ENCODE data around the gene CSNK1A1L. TPM values are rescaled to one million over a fixed set of nuclear protein-coding genes. Genes with fewer than 3 reads are reported as not detected.

CSNK1A1L gene
- total and polyA plus RNA-seq, 2 donors (not counting 1 experiment from before 2014, with no cell fraction given): not detected

DNA sequence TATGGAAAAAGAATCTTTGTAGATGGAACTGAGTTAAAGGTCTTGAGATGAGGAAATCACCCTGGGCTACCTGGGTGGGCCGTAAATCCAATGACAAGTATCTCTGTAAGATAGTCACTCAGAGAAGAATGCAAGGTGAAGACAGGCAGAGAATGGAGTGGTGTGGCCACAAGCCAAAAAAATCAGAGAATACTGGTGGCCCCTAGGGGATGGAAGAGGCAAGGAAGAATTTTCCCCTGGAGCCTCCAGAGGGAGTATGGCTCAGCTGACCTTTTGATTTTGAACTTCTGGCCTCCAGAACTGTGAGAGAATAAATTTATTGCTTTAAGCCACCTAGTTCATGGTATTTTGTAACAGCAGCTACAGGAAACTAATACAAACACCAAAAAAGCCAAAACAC, 32.7 kb upstream of the CSNK1A1L start:
- Histone ChIP-seq H3K9me3 (ENCODE audit: control insufficient read depth, insufficient read depth, low read depth, low read length) (no peaks in the 10 kb centered on the region), H3K4me3 (replicated peaks in 1 of 4; ENCODE audit: control extremely low read depth in 1 of 4, insufficient read depth in 1 of 4, low read depth in 3 of 4, low read length in 4 of 4) (no peak overlapping the region), H3K4me2 (ENCODE audit: extremely low read depth, insufficient read depth, low read length) (no peak overlapping the region), H2AFZ (ENCODE audit: low read length) (no peak overlapping the region), H3K36me3 (ENCODE audit: control insufficient read depth, insufficient read depth, low read length) (no peaks in the 10 kb centered on the region), H4K20me1 (ENCODE audit: control insufficient read depth, extremely low read depth, insufficient read depth, low read length) (no peaks in the 10 kb centered on the region), H3K4me1 (ENCODE audit: control insufficient read depth, extremely low read depth, insufficient read depth, low read length) (no peaks in the 10 kb centered on the region), H3K9ac (ENCODE audit: insufficient read depth, low read length) (no peak overlapping the region), H3K27me3 (ENCODE audit: control insufficient read depth, insufficient read depth, low read length) (no peaks in the 10 kb centered on the region), H3K27ac (ENCODE audit: insufficient read depth, low read length) (no peak overlapping the region), H3K79me2 (ENCODE audit: control insufficient read depth, insufficient read depth, low read length) (no peaks in the 10 kb centered on the region)
- TF ChIP-seq EZH2 (IDR thresholded peaks at IDR 0.05; ENCODE audit: low read length, missing control alignments): no peak
- TF ChIP-seq, protein P1, sequence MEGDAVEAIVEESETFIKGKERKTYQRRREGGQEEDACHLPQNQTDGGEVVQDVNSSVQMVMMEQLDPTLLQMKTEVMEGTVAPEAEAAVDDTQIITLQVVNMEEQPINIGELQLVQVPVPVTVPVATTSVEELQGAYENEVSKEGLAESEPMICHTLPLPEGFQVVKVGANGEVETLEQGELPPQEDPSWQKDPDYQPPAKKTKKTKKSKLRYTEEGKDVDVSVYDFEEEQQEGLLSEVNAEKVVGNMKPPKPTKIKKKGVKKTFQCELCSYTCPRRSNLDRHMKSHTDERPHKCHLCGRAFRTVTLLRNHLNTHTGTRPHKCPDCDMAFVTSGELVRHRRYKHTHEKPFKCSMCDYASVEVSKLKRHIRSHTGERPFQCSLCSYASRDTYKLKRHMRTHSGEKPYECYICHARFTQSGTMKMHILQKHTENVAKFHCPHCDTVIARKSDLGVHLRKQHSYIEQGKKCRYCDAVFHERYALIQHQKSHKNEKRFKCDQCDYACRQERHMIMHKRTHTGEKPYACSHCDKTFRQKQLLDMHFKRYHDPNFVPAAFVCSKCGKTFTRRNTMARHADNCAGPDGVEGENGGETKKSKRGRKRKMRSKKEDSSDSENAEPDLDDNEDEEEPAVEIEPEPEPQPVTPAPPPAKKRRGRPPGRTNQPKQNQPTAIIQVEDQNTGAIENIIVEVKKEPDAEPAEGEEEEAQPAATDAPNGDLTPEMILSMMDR (conservative IDR thresholded peaks at IDR 0.05 in 1 of 2, IDR thresholded peaks at IDR 0.05 in 1 of 2; ENCODE audit: low read depth in 1 of 2, low read length in 2 of 2): peak in 1 of 2 donors; percentile 43
- DNase-seq (ENCODE audit: low read depth in 2 of 2): peak in 1 of 2 donors; percentile 10

DNA sequence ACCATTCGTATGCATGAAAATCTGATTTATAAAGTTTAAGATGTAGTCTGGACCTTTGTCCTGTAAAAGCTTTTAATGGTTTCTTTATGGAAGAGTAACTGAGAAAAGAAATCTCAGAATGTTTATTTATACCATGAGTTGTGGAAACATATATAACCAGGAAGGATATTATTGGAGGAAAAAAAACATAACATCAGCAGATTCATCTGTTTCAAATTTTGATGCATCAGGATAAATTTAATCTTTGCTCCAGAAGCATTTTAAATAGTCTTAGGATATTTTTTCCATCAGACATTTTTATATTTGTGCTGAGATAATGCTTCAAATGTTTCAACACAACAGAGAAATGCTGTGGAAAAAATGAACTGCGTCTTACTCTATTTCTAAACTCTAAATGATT, 31.2 kb upstream of the CSNK1A1L start:
- DNase-seq (ENCODE audit: low read depth in 2 of 2): no peak
- no peaks in the 10 kb centered on the region for H3K27me3 ChIP-seq (ENCODE audit: control insufficient read depth, insufficient read depth, low read length)
- no peak overlapping the region for H3K4me3 ChIP-seq (replicated peaks in 1 of 4; ENCODE audit: control extremely low read depth in 1 of 4, insufficient read depth in 1 of 4, low read depth in 3 of 4, low read length in 4 of 4)
- no peaks in the 10 kb centered on the region for H3K79me2 ChIP-seq (ENCODE audit: control insufficient read depth, insufficient read depth, low read length)
- H3K36me3 ChIP-seq (ENCODE audit: control insufficient read depth, insufficient read depth, low read length): no peaks in the 10 kb centered on the region
- no peaks in the 10 kb centered on the region for H3K4me1 ChIP-seq (ENCODE audit: control insufficient read depth, extremely low read depth, insufficient read depth, low read length)
- H2AFZ ChIP-seq (ENCODE audit: low read length): no peak overlapping the region
- H3K4me2 ChIP-seq (ENCODE audit: extremely low read depth, insufficient read depth, low read length): no peak overlapping the region
- H3K9ac ChIP-seq (ENCODE audit: insufficient read depth, low read length): no peak overlapping the region
- H3K27ac ChIP-seq (ENCODE audit: insufficient read depth, low read length): no peak overlapping the region
- TF ChIP-seq, protein P1 (conservative IDR thresholded peaks at IDR 0.05 in 1 of 2, IDR thresholded peaks at IDR 0.05 in 1 of 2; ENCODE audit: low read depth in 1 of 2, low read length in 2 of 2): no peak
- no peak for TF ChIP-seq EZH2 (IDR thresholded peaks at IDR 0.05; ENCODE audit: low read length, missing control alignments)
- no peaks in the 10 kb centered on the region for H4K20me1 ChIP-seq (ENCODE audit: control insufficient read depth, extremely low read depth, insufficient read depth, low read length)
- no peaks in the 10 kb centered on the region for H3K9me3 ChIP-seq (ENCODE audit: control insufficient read depth, insufficient read depth, low read depth, low read length)

DNA sequence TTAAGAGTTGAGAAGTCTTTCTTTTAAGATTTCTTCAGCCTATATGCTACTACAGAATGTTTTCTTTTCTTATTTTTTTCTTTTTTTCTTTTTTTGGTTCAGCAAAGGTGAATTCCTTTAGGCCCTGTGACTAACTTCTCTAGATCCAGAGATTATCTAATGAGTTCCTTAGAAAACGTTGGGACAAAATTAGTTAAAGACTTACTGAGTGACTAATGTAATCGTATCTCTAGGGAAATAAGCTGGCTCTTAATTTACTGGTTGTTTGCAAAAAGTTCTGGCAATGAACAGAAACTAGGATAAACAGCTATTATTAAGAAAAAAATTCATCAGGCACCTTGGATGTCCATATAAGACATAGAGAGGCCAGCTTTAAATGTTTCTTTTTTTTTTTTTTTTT, 30.7 kb upstream of the CSNK1A1L start:
- Histone ChIP-seq H4K20me1 (ENCODE audit: control insufficient read depth, extremely low read depth, insufficient read depth, low read length) (no peaks in the 10 kb centered on the region), H2AFZ (ENCODE audit: low read length) (no peak overlapping the region), H3K9ac (ENCODE audit: insufficient read depth, low read length) (no peak overlapping the region), H3K36me3 (ENCODE audit: control insufficient read depth, insufficient read depth, low read length) (no peaks in the 10 kb centered on the region), H3K4me2 (ENCODE audit: extremely low read depth, insufficient read depth, low read length) (no peak overlapping the region), H3K27ac (ENCODE audit: insufficient read depth, low read length) (no peak overlapping the region), H3K27me3 (ENCODE audit: control insufficient read depth, insufficient read depth, low read length) (no peaks in the 10 kb centered on the region), H3K4me3 (replicated peaks in 1 of 4; ENCODE audit: control extremely low read depth in 1 of 4, insufficient read depth in 1 of 4, low read depth in 3 of 4, low read length in 4 of 4) (no peak overlapping the region), H3K79me2 (ENCODE audit: control insufficient read depth, insufficient read depth, low read length) (no peaks in the 10 kb centered on the region), H3K9me3 (ENCODE audit: control insufficient read depth, insufficient read depth, low read depth, low read length) (no peaks in the 10 kb centered on the region), H3K4me1 (ENCODE audit: control insufficient read depth, extremely low read depth, insufficient read depth, low read length) (no peaks in the 10 kb centered on the region)
- peak in 1 of 2 donors; percentile 47 for DNase-seq (ENCODE audit: low read depth in 2 of 2)
- TF ChIP-seq EZH2 (IDR thresholded peaks at IDR 0.05; ENCODE audit: low read length, missing control alignments): no peak
- TF ChIP-seq, protein P1 (conservative IDR thresholded peaks at IDR 0.05 in 1 of 2, IDR thresholded peaks at IDR 0.05 in 1 of 2; ENCODE audit: low read depth in 1 of 2, low read length in 2 of 2): no peak
